Stimulated activated naive CD8-positive, alpha-beta T cell treated with anti-CD3 and anti-CD28 coated beads, Interleukin-15, Interleukin-2, amounts not matched to agents 100 U/mL and 50 U/mL, for 24 hours (primary cell): ENCODE data around the gene CACNA1B.

Source experiments
- ATAC-seq: fragments of 150-1000 bp; cut with Tn5 transposase; one replicate; pipeline ENCODE4 v1.10.0; 2021
- DNase-seq: peaks from one replicate; pipeline ENCODE4 v3.0.0; 2021

CACNA1B gene

GRCh38 chr9:137920753-137921152 lies 43.2 kb downstream of the CACNA1B start:
- ATAC-seq (no peak), DNase-seq (no peak)

- ATAC-seq (no peak), DNase-seq (no peak)
Observed at GRCh38 chr9:137924169-137924568, 46.6 kb downstream of the CACNA1B start.

- DNase-seq (no peak), ATAC-seq (no peak)
Observed at GRCh38 chr9:137924761-137925369, 47.3 kb downstream of the CACNA1B start.

- ATAC-seq (no peak), DNase-seq (no peak)
Observed at GRCh38 chr9:137943655-137944054, 66.1 kb downstream of the CACNA1B start.

DNA sequence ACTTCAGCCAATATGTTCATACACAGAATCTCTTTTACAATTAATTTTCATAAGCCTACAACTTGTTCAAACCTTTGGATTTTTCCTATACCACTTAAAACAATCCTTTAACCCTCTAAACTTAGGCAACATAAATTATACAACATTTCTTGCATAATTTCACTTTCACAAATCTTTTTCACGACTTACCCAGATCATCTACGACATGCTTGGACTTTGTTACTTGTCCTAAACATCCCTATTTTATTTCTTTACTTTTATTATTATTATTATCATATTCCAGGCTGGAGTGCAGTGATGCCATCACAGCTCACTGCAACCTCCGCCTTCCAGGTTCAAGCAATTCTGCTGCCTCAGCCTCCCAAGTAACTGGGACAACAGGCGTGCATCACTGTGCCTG lies 68.0 kb downstream of the CACNA1B start:
- DNase-seq, result no peak
- ATAC-seq, result no peak

GRCh38 chr9:137946993-137947392 lies 69.4 kb downstream of the CACNA1B start:
- no peak for DNase-seq
- no peak for ATAC-seq

GRCh38 chr9:137948642-137949041 lies 71.1 kb downstream of the CACNA1B start:
- DNase-seq, result no peak
- no peak for ATAC-seq

GRCh38 chr9:137949260-137949659 lies 71.7 kb downstream of the CACNA1B start:
- no peak for ATAC-seq

DNA sequence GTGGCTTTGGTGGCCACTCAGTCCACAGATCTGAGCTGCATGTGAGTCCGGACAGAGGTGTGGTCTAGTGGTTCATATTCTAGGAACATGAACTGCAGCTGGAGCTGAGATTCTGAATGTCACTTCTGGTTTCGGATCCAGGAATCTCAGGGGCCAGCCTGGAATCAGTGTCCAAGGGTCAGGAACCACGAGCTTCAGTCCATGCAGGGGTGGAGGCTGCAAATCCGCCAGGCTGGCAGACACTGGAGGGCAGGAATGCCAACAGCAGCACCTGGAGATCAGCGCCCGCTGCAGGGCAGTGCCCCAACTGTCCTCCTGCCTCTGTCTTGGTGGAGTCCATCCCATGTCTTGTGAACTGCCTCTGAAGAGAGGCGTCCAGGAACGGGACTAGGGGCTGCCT lies 73.5 kb downstream of the CACNA1B start:
- no peak for ATAC-seq
- DNase-seq, result no peak

More at GRCh38 chr9:137949260-137949659, 71.7 kb downstream of the CACNA1B start:
- DNase-seq, result no peak

DNA sequence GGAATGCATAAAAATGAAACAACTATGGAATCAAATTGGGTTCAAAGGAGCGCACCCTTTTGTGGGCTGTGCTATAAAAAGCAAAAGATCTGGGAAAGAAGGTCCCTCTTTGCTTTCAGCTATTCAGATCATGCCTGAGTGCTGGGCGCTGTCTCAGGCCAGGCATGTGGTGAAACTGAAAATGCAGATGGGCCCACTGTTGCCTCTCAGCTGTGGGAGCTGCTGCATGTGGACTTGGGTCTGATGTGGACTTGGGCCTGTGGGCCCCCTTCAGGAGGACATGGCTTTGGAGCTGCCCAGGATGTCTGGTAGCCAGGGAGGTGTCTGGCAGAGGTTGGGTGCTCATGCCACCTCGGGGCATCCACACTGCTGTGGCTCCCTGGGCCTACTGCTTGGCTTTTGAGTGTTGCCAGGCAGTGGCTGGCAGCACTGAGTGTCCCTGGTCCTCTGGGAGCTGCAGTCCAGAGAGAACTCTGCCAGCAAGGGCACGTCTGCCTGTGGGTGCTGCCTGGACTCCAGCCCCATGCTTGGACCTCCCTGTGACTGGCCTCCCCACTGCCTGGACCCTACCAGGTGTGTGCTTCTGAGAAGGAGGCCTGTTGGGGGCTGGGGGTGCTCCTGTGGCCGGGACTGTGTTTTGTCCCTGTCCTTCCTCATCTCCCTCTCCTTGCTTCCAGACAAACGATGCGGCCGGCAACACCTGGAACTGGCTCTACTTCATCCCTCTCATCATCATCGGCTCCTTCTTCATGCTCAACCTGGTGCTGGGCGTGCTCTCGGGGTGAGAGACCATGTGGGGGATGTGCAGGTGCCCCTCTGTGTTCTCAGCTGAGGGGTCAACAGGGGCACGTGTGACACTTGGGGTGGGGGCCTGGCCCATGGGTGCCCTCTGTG lies 74.3 kb downstream of the CACNA1B start:
- ATAC-seq (no peak), DNase-seq (no peak)

- DNase-seq, result no peak
- no peak for ATAC-seq
Observed at GRCh38 chr9:137952976-137953666, 75.5 kb downstream of the CACNA1B start.

- no peak for ATAC-seq
Observed at GRCh38 chr9:137953683-137954438, 76.3 kb downstream of the CACNA1B start.

GRCh38 chr9:137955224-137955570 lies 77.6 kb downstream of the CACNA1B start:
- ATAC-seq (no peak), DNase-seq (no peak)

More at GRCh38 chr9:137953683-137954438, 76.3 kb downstream of the CACNA1B start:
- no peak for DNase-seq

DNA sequence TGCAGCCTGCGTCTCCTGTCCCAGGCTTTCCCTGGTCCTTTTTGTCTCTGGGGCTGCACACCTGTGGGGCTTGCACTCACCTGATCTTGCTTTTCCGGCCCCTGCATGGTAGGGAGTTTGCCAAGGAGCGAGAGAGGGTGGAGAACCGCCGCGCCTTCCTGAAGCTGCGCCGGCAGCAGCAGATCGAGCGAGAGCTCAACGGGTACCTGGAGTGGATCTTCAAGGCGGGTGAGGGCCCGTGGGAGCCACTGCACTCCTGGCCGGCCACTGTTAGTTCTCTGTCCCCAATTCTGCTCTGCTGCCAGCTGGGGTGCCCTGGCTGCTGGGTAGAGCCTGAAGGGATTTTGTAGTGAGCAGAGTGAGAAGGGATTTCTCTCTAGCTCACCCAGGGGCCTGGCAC lies 78.0 kb downstream of the CACNA1B start:
- no peak for DNase-seq
- no peak for ATAC-seq

- ATAC-seq, result no peak
Observed at GRCh38 chr9:137956039-137956438, 78.5 kb downstream of the CACNA1B start.

GRCh38 chr9:137956688-137957385 lies 79.3 kb downstream of the CACNA1B start:
- DNase-seq (no peak), ATAC-seq (peak; percentile 13)

More at GRCh38 chr9:137956039-137956438, 78.5 kb downstream of the CACNA1B start:
- DNase-seq, result no peak

DNA sequence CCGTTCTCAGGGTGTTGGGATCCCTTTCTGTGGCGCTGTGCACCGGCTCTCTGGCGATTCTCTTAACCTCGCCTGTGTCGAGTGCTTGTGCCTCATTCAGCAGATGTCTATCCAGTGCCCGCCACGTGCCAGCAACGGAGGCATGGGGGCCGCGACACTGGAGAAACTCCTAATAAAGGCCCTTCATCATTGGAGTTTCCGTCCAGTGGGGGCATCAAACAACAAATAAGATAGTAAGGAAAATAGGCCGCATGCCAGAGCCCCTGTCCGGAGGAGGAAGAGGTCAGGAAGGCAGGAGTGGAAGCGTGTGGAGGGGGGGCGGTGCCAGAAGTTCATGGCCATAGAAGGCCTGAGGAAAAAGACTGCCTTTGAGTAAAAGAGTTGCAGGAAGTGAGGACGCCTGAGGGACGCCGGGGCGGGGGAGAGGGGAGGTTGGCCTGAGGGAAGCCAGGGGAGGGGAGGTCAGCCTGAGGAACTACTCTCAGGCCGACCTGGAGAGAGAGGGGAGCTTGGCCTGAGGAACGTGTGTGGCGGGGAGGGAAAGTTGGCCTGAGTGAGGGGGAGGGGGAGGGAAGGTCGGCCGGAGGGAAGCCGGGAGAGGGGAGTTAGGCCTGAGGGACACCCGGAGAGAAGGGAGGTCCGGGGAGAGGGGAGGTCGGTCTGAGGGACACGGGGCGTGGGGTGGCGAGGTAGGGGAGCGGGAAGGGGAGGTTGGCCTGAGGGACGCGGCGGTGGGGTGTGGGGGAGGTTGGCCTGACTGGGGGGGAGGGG lies 82.2 kb downstream of the CACNA1B start:
- ATAC-seq, result no peak
- no peak for DNase-seq

GRCh38 chr9:137960496-137960895 lies 82.9 kb downstream of the CACNA1B start:
- no peak for DNase-seq
- ATAC-seq, result no peak

DNA sequence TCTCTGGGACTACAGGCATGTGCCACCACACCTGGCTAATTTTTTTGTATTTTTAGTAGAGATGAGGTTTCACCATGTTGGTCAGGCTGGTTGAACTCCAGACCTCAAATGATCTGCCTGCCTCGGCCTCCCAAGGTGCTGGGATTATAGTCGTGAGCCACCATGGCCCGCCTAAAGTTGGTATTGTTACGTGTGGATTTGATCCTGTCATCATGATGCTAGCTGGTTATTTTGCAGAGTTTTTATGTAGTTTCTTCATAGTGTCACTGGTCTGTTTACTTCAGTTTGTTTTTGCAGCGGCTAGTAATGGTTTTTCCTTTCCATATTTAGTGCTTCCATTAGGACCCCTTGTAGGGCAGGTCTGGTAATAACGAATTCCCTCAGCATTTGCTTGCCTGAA lies 85.9 kb downstream of the CACNA1B start:
- ATAC-seq, result no peak
- no peak for DNase-seq

- DNase-seq, result no peak
- ATAC-seq, result no peak
Observed at GRCh38 chr9:137965177-137965795, 87.7 kb downstream of the CACNA1B start.
